T47D (cell line): ENCODE results near the gene PRKD1.

Experiments
- DNase-seq, 2 experiments: peaks; one replicate each; pipeline versions ENCODE4 v3.0.0 to v3.0.0-alpha.2; 2011 to 2012; ENCODE audit warnings: low read depth in 1 of 2, low spot score in 1 of 2
- JUND ChIP-seq: IDR thresholded peaks from 2 replicates; pipeline ENCODE4 v1.6.1; 2012; ENCODE audit warnings: low read depth
- in situ Hi-C: cut with HindIII; loops from 2 replicates; pipeline ENCODE4 v1.10.0; 2016; ENCODE audit warnings: low sequenced_read_pairs, low pct_unique_long_range_greater_than_20kb

PRKD1 gene

DNA sequence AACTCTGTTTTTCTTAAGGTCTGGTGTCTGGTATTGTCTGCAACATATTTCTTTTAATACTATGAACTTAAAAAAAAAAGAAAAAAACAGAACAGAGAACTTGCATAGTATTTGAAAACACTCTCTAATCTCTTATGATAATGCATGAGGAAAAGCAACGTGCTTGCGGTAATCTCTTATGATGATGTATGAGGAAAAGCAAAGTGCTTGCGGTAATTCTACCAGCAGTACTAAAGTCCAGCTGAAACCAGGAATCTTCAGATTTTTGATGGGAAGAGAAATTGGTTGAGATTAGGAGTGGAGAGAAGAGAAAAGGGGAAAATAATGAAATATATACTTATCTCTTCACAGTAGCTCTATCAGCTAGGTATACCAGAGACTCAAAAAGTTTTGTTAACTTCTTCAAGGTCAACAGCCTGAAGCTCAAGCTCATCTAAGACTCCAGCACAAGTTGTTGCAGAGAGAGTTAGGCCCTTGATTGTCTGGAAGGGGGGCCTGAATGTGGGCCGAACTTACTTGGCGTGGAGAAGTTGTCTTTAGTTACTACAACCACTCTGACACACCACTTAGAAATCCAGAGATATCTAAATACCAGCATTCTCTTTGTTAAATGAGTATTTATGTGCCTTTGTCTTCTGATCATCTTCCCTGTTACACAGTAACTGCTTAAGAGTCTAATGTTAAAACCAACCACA, 240.4 kb downstream of the PRKD1 start:
- no peak for DNase-seq
- no peak for TF ChIP-seq JUND
- in situ Hi-C loops: no loop called here

GRCh38 chr14:29684926-29685325, 242.7 kb downstream of the PRKD1 start:
- in situ Hi-C loops: no loop called here
- no peak for DNase-seq
- TF ChIP-seq JUND: no peak

DNA sequence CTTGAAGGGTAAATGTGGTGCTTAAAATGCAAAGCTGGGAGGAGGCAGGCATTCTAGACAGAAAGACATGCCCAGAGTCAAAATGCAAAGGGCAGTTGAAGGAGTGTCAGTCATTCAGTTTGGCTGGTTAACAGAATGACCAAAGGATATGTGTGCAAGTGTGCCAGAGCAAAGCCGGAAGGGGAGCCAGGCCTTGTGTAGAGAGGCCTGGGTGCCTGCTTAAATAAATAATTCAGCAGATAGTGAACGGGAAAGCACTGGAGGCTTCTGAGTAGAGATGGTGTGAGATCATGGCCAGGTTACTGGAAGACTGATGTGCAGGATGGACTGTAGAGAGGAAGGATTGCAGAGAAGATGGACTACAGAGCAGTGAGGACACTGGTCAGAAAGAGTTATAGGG, 244.9 kb downstream of the PRKD1 start:
- in situ Hi-C loops: no loop called here
- no peak for TF ChIP-seq JUND
- no peak for DNase-seq

DNA sequence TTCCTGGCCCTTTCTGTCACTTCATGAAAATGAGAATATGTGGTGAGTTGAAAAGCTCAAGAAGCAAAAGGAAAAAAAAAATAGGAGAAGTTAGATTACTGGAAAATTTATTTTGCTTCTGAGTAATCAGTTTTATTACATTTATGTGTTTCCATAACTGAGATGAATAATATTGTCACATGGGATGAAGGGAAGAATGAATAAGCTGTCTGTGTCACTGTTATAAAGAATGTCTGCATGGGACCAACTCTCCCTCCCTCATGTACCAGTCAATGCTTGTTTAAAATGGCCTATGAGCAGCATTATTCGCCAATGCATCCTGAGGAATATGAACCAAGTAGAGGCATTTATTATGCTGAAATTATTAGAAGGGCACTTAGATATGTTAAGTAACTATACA, 246.3 kb downstream of the PRKD1 start:
- no peak for TF ChIP-seq JUND
- in situ Hi-C loops: no loop called here
- no peak for DNase-seq

GRCh38 chr14:29674566-29675285, 252.9 kb downstream of the PRKD1 start:
- TF ChIP-seq JUND: no peak
- in situ Hi-C loops: no loop called here
- DNase-seq: peak in 1 of 2 experiments; percentile 13

- DNase-seq: no peak
- TF ChIP-seq JUND: no peak
These were observed 254.8 kb downstream of the PRKD1 start for GRCh38 chr14:29672831-29673230.

DNA sequence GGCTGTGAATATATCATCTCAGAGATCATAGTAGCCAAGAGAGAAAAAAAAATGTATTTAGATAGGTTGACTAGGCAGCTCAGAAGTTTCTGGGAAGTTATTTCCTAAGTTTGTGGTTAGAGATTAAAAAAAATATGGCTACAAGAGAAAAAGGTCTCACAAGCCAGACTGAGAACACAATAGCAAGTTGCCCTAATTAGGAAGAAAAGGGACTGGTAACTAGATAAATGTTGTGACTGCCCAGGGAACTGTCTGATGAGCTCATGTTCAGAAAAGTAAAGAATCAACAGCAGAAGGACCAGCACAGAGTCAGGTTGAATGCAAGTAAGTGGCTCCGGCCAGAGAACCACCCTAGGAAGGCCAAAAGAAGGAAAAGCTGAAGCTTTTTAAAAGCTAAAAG, 256.6 kb downstream of the PRKD1 start:
- in situ Hi-C loops: no loop called here
- no peak for TF ChIP-seq JUND
- no peak for DNase-seq

More at GRCh38 chr14:29672831-29673230, 254.8 kb downstream of the PRKD1 start:
- in situ Hi-C loops: no loop called here

DNA sequence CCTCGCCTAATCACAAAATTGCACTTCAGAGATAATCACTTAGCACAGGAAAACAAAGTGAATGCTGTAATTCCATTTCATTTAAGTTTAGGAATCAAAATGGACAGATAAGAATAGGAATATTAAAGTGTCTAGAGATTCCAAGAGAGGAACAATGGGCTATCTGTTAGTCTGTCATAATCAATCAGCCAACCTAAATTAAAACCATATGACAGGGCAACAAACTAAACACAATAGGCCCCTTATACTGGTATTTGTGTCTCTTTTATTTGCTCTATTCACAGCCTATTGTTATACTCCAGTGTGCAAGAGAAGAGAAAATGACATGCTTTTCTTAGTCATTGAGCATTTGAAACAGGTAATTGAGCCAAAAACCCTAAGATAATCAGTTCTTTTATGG, 259.4 kb downstream of the PRKD1 start:
- TF ChIP-seq JUND: no peak
- in situ Hi-C loops: no loop called here
- DNase-seq: no peak

DNA sequence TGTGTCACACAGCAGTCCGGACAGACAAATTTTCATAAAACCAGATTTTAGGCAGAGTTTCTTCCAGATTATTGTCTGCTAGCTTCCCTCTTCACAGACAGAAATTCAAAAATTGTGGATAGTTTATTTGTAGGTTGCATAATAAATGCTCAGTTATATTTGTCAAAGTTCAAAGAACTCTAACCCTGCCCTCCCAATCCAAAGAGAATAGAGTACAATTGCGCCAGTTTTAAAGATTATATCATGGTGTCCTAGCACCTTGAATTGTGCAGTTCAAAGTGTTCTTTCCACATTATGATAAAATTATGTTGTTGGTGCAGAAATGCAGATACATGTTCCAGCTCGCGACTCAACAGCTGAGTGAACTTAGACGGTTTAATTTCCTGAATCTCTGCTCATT, 263.1 kb downstream of the PRKD1 start:
- TF ChIP-seq JUND: no peak
- no peak for DNase-seq
- in situ Hi-C loops: no loop called here

- no peak for TF ChIP-seq JUND
- no peak for DNase-seq
- in situ Hi-C loops: no loop called here
These were observed 264.3 kb downstream of the PRKD1 start for GRCh38 chr14:29663281-29663801.

DNA sequence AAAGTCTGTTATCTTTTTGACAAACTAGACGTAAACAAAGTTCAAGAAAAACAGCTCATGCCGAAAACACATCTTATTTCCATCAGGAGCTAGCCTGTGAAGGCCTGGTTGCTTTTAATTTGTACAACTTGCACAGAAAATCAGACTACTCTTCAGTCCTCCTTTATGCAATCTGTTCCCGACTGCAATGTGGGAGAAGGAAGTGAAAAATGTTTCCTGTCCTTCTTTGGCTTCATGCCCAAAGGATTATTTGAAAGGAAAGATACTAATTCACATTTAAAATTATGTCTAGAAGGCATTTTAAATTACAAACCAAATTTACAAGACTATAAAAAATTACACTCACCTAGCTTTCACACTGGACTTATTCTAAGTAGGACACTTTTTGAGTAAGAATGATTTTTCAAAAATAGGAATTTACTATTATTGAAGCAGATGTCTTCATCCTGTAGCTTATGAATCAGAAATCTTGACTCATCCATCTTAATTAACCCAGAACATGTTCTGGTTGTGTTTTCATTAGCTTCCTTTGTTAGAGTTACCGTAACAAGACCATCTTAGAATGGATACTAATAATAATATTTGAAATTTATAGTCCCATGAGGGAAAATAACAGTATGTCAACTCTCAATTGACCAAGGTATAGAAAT, 272.6 kb downstream of the PRKD1 start:
- TF ChIP-seq JUND: no peak
- in situ Hi-C loops: no loop called here
- no peak for DNase-seq

GRCh38 chr14:29653303-29653702, 274.3 kb downstream of the PRKD1 start:
- no peak for DNase-seq
- in situ Hi-C loops: no loop called here
- no peak for TF ChIP-seq JUND

DNA sequence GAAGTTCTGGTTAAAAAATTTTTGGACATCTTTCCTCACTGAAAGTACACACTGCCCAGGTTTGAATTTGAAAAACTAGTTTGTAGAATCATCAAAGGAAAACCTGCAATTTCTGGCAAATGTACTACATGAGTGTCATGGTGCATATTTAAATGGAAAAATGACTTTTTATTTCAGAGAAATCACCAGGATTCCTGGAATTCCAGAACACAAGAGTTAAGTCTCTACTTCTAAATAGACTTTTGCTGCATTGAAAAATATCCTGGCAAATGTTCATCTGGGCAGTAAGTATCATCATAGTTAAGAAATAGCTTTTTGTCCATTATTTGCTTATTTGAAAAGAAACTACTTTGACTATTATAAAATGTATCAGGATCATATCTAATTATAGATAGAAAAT, 275.1 kb downstream of the PRKD1 start:
- no peak for TF ChIP-seq JUND
- in situ Hi-C loops: no loop called here

More for the DNA sequence above, 275.1 kb downstream of the PRKD1 start:
- no peak for DNase-seq
